Endothelial cell of umbilical vein (primary cell): ENCODE measurements around the gene PTTG1IP. TPM values are rescaled to one million over a fixed set of nuclear protein-coding genes. Genes with fewer than 3 reads are reported as not detected.

Source experiments
- BruUV-seq: library from RNA; stranded (reverse); fragments of 400-500 nt; replicated peaks from 2 replicates; lab custom pipeline; 2021; lab: Mats Ljungman, UMichigan
- CTCF ChIA-PET: fragments of 300-600, 350-600 bp; sonication (Branson Sonifier 250); formaldehyde crosslinking; loops from one replicate; lab custom pipeline; 2021; ENCODE audit warnings: antibody characterized with exemption, inconsistent platforms; lab: Charles Lee
- POLR2A ChIA-PET: fragments of 300-600, 350-600 bp; sonication (Branson Sonifier 250); formaldehyde crosslinking; loops from one replicate; lab custom pipeline; 2021; ENCODE audit warnings: antibody characterized with exemption, inconsistent platforms; lab: Charles Lee
- DNase-seq: peaks from one replicate; pipeline ENCODE4 v3.0.0-alpha.2; 2011; ENCODE audit warnings: low read depth, low spot score
- FAIRE-seq: peaks from 2 replicates; lab custom pipeline; 2011; peaks lifted over from hg19 to GRCh38; lab: Jason Lieb, UNC
- H2AFZ ChIP-seq: 2 replicates; pipeline ENCODE4 v1.6.0; 2012; ENCODE audit warnings: low read depth, low read length, control low read depth, inconsistent platforms
- H3K27ac ChIP-seq: 2 replicates; pipeline ENCODE4 v1.5.1; 2011; ENCODE audit warnings: low read depth, mild to moderate bottlenecking, control low read depth, low read length, moderate library complexity; ENCODE audit not compliant: insufficient read depth
- H3K27me3 ChIP-seq, 2 experiments: 2 replicates each; pipeline versions ENCODE4 v1.6.0 to v1.6.1; 2011; ENCODE audit warnings: low read length in 2 of 2, mixed read lengths in 1 of 2; ENCODE audit not compliant: control insufficient read depth in 2 of 2, insufficient read depth in 2 of 2
- H3K36me3 ChIP-seq, 2 experiments: 2 replicates in 1 of 2; 3 replicates in 1 of 2; pipeline ENCODE4 v1.5.1; 2011; ENCODE audit warnings: low read length in 2 of 2, mild to moderate bottlenecking in 1 of 2, moderate library complexity in 1 of 2; ENCODE audit not compliant: control insufficient read depth in 2 of 2, insufficient read depth in 2 of 2; ENCODE audit errors: extremely low read depth in 1 of 2
- H3K4me1 ChIP-seq: 3 replicates; pipeline ENCODE4 v1.5.1; 2011; ENCODE audit warnings: mild to moderate bottlenecking, low read length; ENCODE audit not compliant: control insufficient read depth, insufficient read depth; ENCODE audit errors: extremely low read depth
- H3K4me2 ChIP-seq: 2 replicates; pipeline ENCODE4 v1.6.1; 2011; ENCODE audit warnings: low read length, control low read depth, mixed read lengths; ENCODE audit not compliant: insufficient read depth
- H3K4me3 ChIP-seq, 3 experiments: fragments of 200-600 bp in 1 of 3; sonication (generic), shearing (Covaris generic) in 1 of 3; replicated peaks in 1 of 3; 2 replicates each; pipeline ENCODE4 v1.5.1; 2011 to 2016; ENCODE audit warnings: control low read depth in 3 of 3, low read length in 3 of 3, mild to moderate bottlenecking in 2 of 3, inconsistent platforms in 1 of 3, low read depth in 1 of 3, moderate library complexity in 1 of 3; ENCODE audit not compliant: insufficient read depth in 1 of 3
- H3K79me2 ChIP-seq: 2 replicates; pipeline ENCODE4 v1.6.0; 2012; ENCODE audit warnings: low read length, inconsistent platforms; ENCODE audit not compliant: control insufficient read depth, insufficient read depth
- H3K9ac ChIP-seq: replicated peaks from 2 replicates; pipeline ENCODE3; 2011; ENCODE audit warnings: low read length, control low read depth; ENCODE audit not compliant: insufficient read depth; ENCODE audit errors: extremely low read depth
- H3K9me1 ChIP-seq: replicated peaks from 3 replicates; pipeline ENCODE4 v1.6.0; 2011; ENCODE audit warnings: mild to moderate bottlenecking, low read length; ENCODE audit not compliant: control insufficient read depth, insufficient read depth; ENCODE audit errors: extremely low read depth
- H3K9me3 ChIP-seq: replicated peaks from 2 replicates; pipeline ENCODE4 v1.5.1; 2012; ENCODE audit warnings: low read length, inconsistent platforms; ENCODE audit not compliant: control insufficient read depth, insufficient read depth
- H4K20me1 ChIP-seq: replicated peaks from 2 replicates; pipeline ENCODE3; 2011; ENCODE audit warnings: mild to moderate bottlenecking, low read length; ENCODE audit not compliant: control insufficient read depth, insufficient read depth; ENCODE audit errors: extremely low read depth
- CTCF ChIP-seq, 2 donors: IDR thresholded peaks; 1 replicate in 1 of 2; 2 replicates in 1 of 2; pipeline ENCODE4 v1.5.1; 2011; ENCODE audit warnings: low read length in 2 of 2, mild to moderate bottlenecking in 2 of 2, moderate library complexity in 2 of 2, control low read depth in 1 of 2, inconsistent platforms in 1 of 2, low read depth in 1 of 2; ENCODE audit not compliant: insufficient read depth in 1 of 2; ENCODE audit errors: extremely low read depth in 1 of 2
- EZH2 ChIP-seq: IDR thresholded peaks from 2 replicates; pipeline ENCODE4 v1.6.1; 2012; ENCODE audit warnings: borderline replicate concordance, low read depth, mild to moderate bottlenecking, moderate library complexity, low read length, inconsistent platforms; ENCODE audit not compliant: severe bottlenecking
- FOS ChIP-seq: IDR thresholded peaks from 2 replicates; pipeline ENCODE4 v1.6.1; 2011; ENCODE audit warnings: mild to moderate bottlenecking, low read length, moderate library complexity, borderline replicate concordance; ENCODE audit not compliant: insufficient read depth
- GATA2 ChIP-seq: IDR thresholded peaks from 2 replicates; pipeline ENCODE4 v1.7.0; 2011; ENCODE audit warnings: low read depth, mild to moderate bottlenecking, moderate library complexity, mixed read lengths, low read length; ENCODE audit not compliant: insufficient read length, insufficient read depth
- MAX ChIP-seq: IDR thresholded peaks from 2 replicates; pipeline ENCODE4 v1.6.1; 2011; ENCODE audit not compliant: insufficient read depth, insufficient read length
- MYC ChIP-seq: IDR thresholded peaks from one replicate; pipeline ENCODE4 v1.6.1; 2011; ENCODE audit warnings: mild to moderate bottlenecking, low read depth, low read length
- POLR2A ChIP-seq: IDR thresholded peaks from 2 replicates; pipeline ENCODE4 v1.6.1; 2012; ENCODE audit warnings: low read depth, mild to moderate bottlenecking, control low read depth, low read length
- POLR2AphosphoS5 ChIP-seq: IDR thresholded peaks from 2 replicates; pipeline ENCODE4 v1.6.1; 2012; ENCODE audit warnings: low read depth, mild to moderate bottlenecking, control low read depth, low read length, moderate library complexity; ENCODE audit not compliant: insufficient read depth
- dilution Hi-C: fragments of 300-500 bp; cut with MboI; formaldehyde crosslinking; loops from one replicate; pipeline ENCODE4 v1.15.0; 2019; ENCODE audit warnings: low sequenced_read_pairs; ENCODE audit not compliant: extremely low pct_ligation_motif_present
- intact Hi-C: fragments of 100-400 bp; cut with micrococcal nuclease; formaldehyde crosslinking; loops from one replicate; pipeline ENCODE4 v1.10.0; 2022
- polyA plus RNA-seq, 4 experiments: library from polyadenylated mRNA; depleted of rRNA in 3 of 4; stranded (reverse) in 3 of 4; unstranded in 1 of 4; fragments of >200 nt; gene quantifications; 2 replicates each; pipeline versions ENCODE4 v1.2.1 to v1.2.3, GENCODE V29; 2011 to 2012; ENCODE audit warnings: missing spikeins in 1 of 4
- total RNA-seq: library from RNA; stranded (reverse); gene quantifications from 2 replicates; pipeline ENCODE4 v1.2.3, GENCODE V29; 2021

Gene PTTG1IP
- total and polyA plus RNA-seq, 2 donors (not counting 3 experiments of a cell fraction or from before 2014, with no cell fraction given): 342 to 415 TPM

- no peaks in the 10 kb centered on the region for H3K27me3 ChIP-seq
- DNase-seq: peak; percentile 53
- intact Hi-C loops: loop anchor here (1.0 to 5.0 kb wide), 4 partner anchors 8 to 259 kb away; no protein-coding TSS in a partner anchor
- H4K20me1 ChIP-seq: no peaks in the 10 kb centered on the region
- no peak overlapping the region for H2AFZ ChIP-seq
- ChIA-PET POLR2A (interaction anchor here (1.4 kb wide), 1 partner anchor 10 kb away, joined by 7 read pairs; no protein-coding TSS in a partner anchor), CTCF (interaction anchor here (1.0 to 3.3 kb wide), 8 partner anchors 8 to 265 kb away, joined by 3 to 19 read pairs (median 4); no protein-coding TSS in a partner anchor)
- no peak for FAIRE-seq
- no peaks in the 10 kb centered on the region for H3K9me1 ChIP-seq
- H3K36me3 ChIP-seq: no peaks in the 10 kb centered on the region
- TSS peak; percentile 3 for BruUV-seq
- peaks cover 60% of the 10 kb centered on the region for H3K4me1 ChIP-seq
- TF ChIP-seq EZH2 (no peak), FOS (no peak), POLR2AphosphoS5 (no peak), MYC (no peak), CTCF (IDR thresholded peaks at IDR 0.05; ENCODE audit: extremely low read depth in 1 of 2, insufficient read depth in 1 of 2, low read depth in 1 of 2, low read length in 2 of 2) (no peak), MAX (no peak), GATA2 (no peak), POLR2A (peak; percentile 38)
- no peaks in the 10 kb centered on the region for H3K9me3 ChIP-seq
- H3K4me3 ChIP-seq: peak overlapping the region; percentile 83 to 96 (median 91)
- H3K4me2 ChIP-seq: peak overlapping the region; percentile 89
- peak overlapping the region; percentile 83 for H3K9ac ChIP-seq
- dilution Hi-C loops: no loop called here
- H3K79me2 ChIP-seq: peaks cover 50% of the 10 kb centered on the region
- peak overlapping the region; percentile 97 for H3K27ac ChIP-seq
Measured at GRCh38 chr21:44872649-44873355, 688 bp downstream of the PTTG1IP start.
